Measurements from ENCODE around the gene ETHE1.

DNA sequence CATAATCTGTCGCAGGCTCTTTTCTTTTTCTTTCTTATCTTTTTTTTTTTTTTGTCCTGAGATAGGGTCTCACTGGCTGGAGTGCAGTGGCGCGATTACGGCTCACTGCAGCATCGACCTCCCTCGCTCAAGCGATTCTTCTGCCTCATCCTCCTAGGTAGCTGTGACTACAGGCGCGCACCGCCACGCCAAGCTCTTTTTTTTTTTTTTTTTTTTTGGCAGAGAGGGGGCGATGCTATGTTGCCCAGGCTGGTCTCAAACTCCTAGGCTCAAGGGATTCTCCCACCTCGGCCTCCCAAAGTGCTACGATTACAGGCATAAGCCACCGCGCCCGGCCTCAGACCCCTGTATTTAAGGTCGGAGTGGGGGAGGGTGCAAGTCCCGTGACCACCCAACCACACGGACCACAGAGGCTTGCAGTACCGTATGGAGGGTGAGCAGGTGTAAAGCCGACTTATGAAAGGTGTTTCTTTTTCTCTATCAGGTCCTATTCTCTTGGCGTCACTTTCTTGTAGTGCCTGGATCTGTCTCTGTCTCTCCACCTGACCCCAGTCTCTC is 24.5 kb downstream of the ETHE1 start:
- TF ChIP-seq POLR2A (IDR thresholded peaks at IDR 0.05; ENCODE audit: extremely low read depth, insufficient read length): no peak
- TF ChIP-seq, protein P1, sequence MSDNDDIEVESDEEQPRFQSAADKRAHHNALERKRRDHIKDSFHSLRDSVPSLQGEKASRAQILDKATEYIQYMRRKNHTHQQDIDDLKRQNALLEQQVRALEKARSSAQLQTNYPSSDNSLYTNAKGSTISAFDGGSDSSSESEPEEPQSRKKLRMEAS (IDR thresholded peaks at IDR 0.05; ENCODE audit: low read depth, low read length): no peak

Measured in NB4 (cell line).